WTC11 (cell line): ENCODE data around the gene EPHA6.

Experiments used
- CREB1 ChIP-seq: sonication (generic); formaldehyde crosslinking; IDR thresholded peaks from 2 replicates; pipeline ENCODE4 v1.8.0; 2023; ENCODE audit warnings: mild to moderate bottlenecking, missing genetic modification reagents
- CTCF ChIP-seq: fragments of 200-600 bp; IDR thresholded peaks from 2 replicates; pipeline ENCODE4 v1.8.0; 2022; ENCODE audit warnings: antibody characterized with exemption
- GRHL2 ChIP-seq: fragments of 250-450 bp; sonication (Bioruptor Pico); IDR thresholded peaks from 2 replicates; pipeline ENCODE4 v1.8.0; 2022; ENCODE audit warnings: mild to moderate bottlenecking, moderate library complexity; ENCODE audit not compliant: insufficient replicate concordance, severe bottlenecking
- NR3C1 ChIP-seq: sonication (generic); formaldehyde crosslinking; conservative IDR thresholded peaks from 2 replicates; pipeline ENCODE4 v1.8.1; 2023; ENCODE audit warnings: low read depth, mild to moderate bottlenecking, missing genetic modification reagents

- no peak for TF ChIP-seq CTCF
- no peak for TF ChIP-seq CREB1 (CRISPR knock-in tag)
- TF ChIP-seq GRHL2 (CRISPR knock-in tag): no peak
- no peak for TF ChIP-seq NR3C1
These were observed 761.8 kb downstream of the EPHA6 start for GRCh38 chr3:97576221-97576620.
